ENCODE results near the gene TRIM24. TPM values are rescaled to one million over a fixed set of nuclear protein-coding genes. Genes with fewer than 3 reads are reported as not detected.

Gene TRIM24
- total RNA-seq, 1 experiment from 2014 or later, result 113 TPM

DNA sequence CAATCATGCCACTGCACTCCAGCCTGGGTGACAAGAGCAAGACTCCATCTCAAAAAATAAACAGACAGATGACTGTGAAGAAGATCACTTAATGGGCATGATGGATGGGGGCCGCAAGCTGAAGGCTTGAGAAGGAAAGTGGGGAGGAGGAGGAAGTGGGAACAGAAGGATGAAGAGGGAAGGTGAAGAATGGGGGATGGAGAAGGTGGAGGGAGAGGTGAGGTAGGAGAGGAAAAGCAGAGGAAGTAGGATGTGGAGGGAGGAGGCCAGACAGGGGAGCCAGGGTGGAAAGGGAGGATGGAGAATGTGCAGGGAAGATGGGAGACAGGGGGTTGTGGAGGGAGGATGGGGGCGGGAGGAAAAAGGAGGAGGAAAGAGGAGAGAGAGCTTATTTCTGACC lies 172.3 kb downstream of the TRIM24 start:
- no peaks in the 10 kb centered on the region for H3K27me3 Mint-ChIP-seq (ENCODE audit: low read depth)
- POLR2A ChIA-PET, result no interaction called here
- CTCF ChIA-PET, result interaction anchor here (1.9 kb wide), 1 partner anchor 12 kb away, joined by 4 read pairs; no protein-coding TSS in a partner anchor
- ATAC-seq, result no peak
- H3K4me1 Mint-ChIP-seq, result peaks cover 15% of the 10 kb centered on the region
- TF ChIP-seq ATF1 (CRISPR knock-in tag; IDR thresholded peaks at IDR 0.05), result no peak
- TF ChIP-seq, protein P1, sequence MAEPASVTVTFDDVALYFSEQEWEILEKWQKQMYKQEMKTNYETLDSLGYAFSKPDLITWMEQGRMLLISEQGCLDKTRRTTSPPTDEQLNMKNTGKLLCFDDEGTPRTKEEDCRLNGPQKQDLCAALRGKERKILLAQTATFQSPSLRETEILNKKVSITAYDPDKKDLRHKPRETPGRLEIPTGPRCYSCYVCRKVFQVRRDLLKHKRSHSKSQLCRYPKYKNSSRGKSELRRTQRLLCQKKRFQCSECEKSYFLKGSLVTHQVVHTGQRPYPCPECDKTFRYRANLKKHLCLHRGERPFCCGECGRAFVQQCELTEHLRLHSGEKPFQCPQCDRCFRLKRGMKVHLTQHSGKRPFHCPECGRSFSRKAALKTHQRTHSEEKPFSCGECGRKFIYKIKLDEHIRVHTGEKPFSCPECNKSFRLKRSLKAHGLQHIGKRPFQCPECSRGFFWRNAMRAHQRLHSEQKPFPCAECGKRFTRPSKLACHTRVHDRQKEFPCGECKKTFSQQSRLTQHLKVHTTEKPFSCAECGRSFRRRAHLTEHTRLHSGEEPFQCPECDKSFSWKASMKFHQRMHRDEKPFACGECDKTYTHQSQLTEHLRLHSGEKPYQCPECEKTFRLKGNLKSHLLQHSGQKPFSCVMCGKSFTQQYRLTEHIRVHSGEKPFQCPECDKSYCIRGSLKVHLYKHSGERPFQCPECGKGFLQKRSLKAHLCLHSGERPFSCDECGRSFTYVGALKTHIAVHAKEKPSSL (CRISPR knock-in tag; conservative IDR thresholded peaks at IDR 0.05), result no peak
- TF ChIP-seq KAT7 (CRISPR knock-in tag; IDR thresholded peaks at IDR 0.05; ENCODE audit: borderline replicate concordance), result no peak
- no peak for TF ChIP-seq JUN (CRISPR knock-in tag; IDR thresholded peaks at IDR 0.05)
- no peak for TF ChIP-seq NR1H2 (CRISPR knock-in tag; IDR thresholded peaks at IDR 0.05)
- no peak for TF ChIP-seq ZNF671 (CRISPR knock-in tag; IDR thresholded peaks at IDR 0.05)
- TF ChIP-seq, protein P2, sequence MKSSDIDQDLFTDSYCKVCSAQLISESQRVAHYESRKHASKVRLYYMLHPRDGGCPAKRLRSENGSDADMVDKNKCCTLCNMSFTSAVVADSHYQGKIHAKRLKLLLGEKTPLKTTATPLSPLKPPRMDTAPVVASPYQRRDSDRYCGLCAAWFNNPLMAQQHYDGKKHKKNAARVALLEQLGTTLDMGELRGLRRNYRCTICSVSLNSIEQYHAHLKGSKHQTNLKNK (CRISPR knock-in tag; IDR thresholded peaks at IDR 0.05), result no peak
- TF ChIP-seq ZBTB21 (CRISPR knock-in tag; IDR thresholded peaks at IDR 0.05; ENCODE audit: borderline replicate concordance), result no peak
- TF ChIP-seq, protein P3, sequence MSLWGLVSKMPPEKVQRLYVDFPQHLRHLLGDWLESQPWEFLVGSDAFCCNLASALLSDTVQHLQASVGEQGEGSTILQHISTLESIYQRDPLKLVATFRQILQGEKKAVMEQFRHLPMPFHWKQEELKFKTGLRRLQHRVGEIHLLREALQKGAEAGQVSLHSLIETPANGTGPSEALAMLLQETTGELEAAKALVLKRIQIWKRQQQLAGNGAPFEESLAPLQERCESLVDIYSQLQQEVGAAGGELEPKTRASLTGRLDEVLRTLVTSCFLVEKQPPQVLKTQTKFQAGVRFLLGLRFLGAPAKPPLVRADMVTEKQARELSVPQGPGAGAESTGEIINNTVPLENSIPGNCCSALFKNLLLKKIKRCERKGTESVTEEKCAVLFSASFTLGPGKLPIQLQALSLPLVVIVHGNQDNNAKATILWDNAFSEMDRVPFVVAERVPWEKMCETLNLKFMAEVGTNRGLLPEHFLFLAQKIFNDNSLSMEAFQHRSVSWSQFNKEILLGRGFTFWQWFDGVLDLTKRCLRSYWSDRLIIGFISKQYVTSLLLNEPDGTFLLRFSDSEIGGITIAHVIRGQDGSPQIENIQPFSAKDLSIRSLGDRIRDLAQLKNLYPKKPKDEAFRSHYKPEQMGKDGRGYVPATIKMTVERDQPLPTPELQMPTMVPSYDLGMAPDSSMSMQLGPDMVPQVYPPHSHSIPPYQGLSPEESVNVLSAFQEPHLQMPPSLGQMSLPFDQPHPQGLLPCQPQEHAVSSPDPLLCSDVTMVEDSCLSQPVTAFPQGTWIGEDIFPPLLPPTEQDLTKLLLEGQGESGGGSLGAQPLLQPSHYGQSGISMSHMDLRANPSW (CRISPR knock-in tag; conservative IDR thresholded peaks at IDR 0.05; ENCODE audit: low read depth), result no peak
- no peak for TF ChIP-seq ZNF317 (CRISPR knock-in tag; IDR thresholded peaks at IDR 0.05; ENCODE audit: borderline replicate concordance, low read depth)
- TF ChIP-seq, protein P4, sequence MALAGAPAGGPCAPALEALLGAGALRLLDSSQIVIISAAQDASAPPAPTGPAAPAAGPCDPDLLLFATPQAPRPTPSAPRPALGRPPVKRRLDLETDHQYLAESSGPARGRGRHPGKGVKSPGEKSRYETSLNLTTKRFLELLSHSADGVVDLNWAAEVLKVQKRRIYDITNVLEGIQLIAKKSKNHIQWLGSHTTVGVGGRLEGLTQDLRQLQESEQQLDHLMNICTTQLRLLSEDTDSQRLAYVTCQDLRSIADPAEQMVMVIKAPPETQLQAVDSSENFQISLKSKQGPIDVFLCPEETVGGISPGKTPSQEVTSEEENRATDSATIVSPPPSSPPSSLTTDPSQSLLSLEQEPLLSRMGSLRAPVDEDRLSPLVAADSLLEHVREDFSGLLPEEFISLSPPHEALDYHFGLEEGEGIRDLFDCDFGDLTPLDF (CRISPR knock-in tag; IDR thresholded peaks at IDR 0.05), result no peak
- TF ChIP-seq JAZF1 (CRISPR knock-in tag; IDR thresholded peaks at IDR 0.05), result no peak
- TF ChIP-seq OVOL2 (CRISPR knock-in tag; IDR thresholded peaks at IDR 0.05; ENCODE audit: borderline replicate concordance), result no peak
- TF ChIP-seq ELF4 (CRISPR knock-in tag; IDR thresholded peaks at IDR 0.05; ENCODE audit: low read depth), result no peak
- no peak for TF ChIP-seq NR3C1 (CRISPR knock-in tag; conservative IDR thresholded peaks at IDR 0.05; ENCODE audit: low read depth)
- TF ChIP-seq, protein P5, sequence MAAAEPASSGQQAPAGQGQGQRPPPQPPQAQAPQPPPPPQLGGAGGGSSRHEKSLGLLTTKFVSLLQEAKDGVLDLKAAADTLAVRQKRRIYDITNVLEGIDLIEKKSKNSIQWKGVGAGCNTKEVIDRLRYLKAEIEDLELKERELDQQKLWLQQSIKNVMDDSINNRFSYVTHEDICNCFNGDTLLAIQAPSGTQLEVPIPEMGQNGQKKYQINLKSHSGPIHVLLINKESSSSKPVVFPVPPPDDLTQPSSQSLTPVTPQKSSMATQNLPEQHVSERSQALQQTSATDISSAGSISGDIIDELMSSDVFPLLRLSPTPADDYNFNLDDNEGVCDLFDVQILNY (CRISPR knock-in tag; IDR thresholded peaks at IDR 0.05), result no peak
- TF ChIP-seq SP1 (CRISPR knock-in tag; conservative IDR thresholded peaks at IDR 0.05), result no peak
- TF ChIP-seq GTF2I (CRISPR knock-in tag; conservative IDR thresholded peaks at IDR 0.05), result no peak
- DNase-seq (ENCODE audit: low spot score), result no peak
- no peaks in the 10 kb centered on the region for H3K9me3 Mint-ChIP-seq
- no peak overlapping the region for H3K27ac Mint-ChIP-seq
- no peaks in the 10 kb centered on the region for H3K36me3 Mint-ChIP-seq
- H3K4me3 Mint-ChIP-seq, result no peak overlapping the region

Measured in WTC11 (cell line).